Stimulated activated CD4-positive, alpha-beta T cell treated with anti-CD3 and anti-CD28 coated beads, TNF-alpha, amount 100 ng/mL, for 4 hours (primary cell): ENCODE measurements around the gene NOD2.
A peak's percentile ranks its signal among the peaks of the same experiment; 100 is the strongest.

Experiments
- DNase-seq, 3 experiments: peaks; one replicate each; pipeline ENCODE4 v3.0.0-alpha.2; 2020; ENCODE audit warnings: low read depth in 3 of 3

NOD2 gene

DNA sequence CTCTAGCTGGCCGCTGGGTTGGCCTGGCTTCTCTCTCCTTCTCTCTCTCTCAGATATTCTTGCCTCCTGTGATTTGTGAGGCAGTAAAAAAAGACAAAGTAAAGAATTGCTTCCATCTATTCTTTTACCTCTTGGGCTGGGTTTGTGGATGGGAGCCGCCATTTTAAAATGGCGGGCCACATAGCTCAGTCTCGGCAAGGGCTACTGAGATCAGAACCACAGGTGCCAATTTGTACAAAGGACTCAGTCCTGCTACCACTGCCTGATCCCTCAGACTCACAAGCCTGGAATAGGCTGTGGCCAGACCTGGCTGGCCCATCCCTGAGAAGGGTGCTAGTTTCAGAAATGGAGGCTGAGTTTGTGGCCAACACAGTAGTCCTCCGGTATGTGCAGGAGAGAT is 24.1 kb downstream of the NOD2 start:
- no peak for DNase-seq

DNA sequence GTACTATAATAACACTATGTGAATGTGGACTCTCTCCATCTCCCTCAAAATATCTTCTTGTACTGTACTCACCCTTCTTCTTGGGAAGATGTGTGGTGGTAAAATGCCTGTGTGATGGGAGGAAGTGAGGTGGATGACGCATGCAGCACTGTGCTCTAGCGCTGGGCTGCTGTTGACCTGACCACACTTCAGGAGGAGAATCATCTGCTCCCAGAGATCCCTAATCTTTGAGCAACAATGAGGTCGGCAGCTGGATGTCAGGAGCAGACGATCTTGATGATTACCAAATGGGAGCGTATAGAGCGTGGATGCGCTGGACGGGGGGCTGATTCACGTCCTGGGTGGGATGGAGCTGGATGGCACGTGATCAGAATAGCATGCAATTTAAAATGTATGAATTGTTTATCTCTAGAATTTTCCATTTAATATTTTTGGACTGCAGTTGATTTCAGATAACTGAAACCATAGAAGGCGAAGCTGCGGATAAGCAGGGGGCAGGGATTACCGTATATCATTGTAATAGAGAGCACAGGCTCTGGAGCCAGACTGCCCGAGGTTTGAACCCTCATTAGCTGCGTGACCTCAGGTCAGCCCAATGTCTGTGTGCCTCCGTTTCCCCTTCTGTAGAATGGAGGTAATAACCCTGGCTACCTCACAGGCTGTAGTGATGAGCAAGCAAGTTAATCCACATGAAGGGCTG is 24.8 kb downstream of the NOD2 start:
- DNase-seq = no peak

DNA sequence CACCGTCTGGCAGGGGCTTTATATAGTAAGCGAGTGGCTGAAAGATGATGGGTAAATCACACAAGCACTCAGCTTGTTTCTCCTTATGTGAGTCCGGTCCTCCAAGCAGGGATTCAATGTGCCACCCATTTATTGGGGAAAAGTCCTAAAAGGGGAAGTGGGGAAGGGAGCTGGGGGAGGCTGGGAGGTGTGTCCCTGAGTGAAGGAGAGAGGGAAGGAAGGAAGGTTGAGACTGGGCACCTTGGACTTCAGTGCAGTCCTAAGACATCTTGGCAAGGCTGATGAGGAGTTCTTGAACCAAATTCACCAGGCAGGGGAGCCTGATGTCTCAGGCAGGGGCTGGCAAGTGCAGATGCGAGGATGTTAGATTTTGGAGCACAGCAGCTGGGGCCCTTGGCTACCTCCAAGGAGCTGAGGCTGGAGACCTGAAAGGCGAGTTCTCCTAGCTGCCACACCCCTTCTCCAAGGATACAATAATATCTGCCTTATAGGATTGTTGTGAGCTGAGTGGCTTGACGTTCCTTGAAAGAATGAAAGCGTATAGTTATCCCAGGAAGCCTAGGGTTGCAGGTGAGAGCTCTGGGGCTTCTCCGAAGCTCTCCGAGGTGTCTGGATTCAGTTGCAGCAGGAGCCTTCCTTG is 25.5 kb downstream of the NOD2 start:
- no peak for DNase-seq

DNA sequence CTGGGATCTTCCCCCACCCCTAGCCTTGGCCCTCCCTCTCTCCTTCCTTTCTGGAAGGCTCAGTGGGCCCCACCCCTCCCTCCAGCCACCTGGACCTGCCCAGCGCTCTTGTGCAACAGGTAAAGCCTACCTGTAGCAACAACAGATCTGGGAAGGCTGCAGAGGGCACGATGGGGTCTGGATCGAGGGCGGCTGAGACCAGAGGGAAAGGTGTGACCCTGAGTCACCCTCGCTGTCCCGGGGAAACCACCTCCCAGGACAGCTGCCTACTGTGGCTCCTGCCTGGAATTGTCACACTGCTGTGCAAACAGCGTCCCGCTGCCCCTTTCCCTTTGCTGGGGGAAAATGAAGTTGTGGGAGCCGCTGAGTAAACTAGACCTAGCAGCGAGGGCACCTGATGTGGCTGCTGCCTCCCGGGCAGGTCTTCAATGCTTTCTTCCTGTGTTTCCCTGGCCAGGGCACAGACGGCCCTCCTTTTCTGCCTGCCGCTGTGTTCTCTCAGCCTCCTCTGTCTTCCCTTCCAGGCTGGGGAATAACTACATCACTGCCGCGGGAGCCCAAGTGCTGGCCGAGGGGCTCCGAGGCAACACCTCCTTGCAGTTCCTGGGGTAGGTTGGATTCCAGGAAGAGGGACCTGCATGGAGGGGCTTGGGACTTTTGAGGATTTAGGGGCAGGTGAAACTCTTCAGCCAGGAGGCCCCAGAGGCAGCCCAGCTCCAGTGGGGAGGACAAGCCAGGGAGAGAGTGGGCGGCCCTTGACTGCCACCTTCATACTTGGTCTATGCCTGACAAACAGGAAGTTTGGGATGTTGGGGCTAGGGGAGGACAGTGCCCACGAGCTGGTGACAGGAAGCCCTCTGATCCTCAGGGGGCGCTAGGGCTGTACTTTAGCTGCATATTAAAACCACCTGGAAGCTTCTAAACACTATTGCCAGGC is 26.3 kb downstream of the NOD2 start:
- no peak for DNase-seq

DNA sequence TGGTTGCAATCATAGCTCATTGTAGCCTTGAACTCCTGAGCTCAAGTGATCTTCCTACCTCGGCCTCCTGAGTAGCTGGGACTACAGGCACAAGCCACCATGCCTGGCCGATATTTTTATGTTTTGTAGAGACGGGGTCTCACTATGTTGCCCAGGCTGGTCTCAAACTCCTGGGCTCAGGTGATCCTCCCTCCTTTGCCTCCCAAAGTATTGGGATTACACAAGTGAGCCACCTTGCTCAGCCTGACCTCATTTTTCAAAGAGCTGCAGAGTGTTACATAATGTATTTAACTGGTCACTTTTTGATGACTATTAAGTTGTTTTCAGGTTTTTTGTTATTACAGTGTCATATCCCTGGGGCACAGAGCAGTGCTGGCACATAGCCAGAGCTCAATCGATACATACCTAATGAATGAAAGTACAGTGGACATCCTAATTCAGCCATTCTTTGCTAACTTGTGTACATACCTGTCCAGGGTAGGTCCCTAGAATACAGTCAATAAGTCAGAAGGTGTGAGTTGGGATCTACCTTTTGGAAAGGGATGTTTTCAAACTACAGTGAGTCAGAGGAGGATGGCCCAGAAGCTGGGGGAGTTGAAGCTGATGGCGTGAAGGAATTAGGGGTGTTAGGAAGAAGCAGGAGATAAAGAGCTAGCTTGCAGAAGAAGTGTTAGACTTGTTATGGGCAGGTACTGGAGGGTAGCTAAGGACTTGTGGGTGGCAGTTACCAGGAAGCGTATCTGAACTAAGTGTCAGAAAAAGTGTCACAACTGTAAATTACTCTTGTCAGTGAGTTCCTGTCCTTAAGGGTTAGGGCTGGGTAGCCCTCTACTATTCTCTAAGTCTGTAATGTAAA is 28.4 kb downstream of the NOD2 start:
- DNase-seq = no peak

DNA sequence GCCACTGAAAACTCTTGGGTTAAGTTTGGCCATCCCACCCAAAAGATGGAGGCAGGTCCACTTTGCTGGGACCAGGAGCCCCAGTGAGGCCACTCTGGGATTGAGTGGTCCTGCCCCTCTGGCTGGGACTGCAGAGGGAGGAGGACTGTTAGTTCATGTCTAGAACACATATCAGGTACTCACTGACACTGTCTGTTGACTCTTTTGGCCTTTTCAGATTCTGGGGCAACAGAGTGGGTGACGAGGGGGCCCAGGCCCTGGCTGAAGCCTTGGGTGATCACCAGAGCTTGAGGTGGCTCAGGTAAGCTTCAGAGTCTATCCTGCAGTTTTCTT is 29.0 kb downstream of the NOD2 start:
- DNase-seq = no peak

DNA sequence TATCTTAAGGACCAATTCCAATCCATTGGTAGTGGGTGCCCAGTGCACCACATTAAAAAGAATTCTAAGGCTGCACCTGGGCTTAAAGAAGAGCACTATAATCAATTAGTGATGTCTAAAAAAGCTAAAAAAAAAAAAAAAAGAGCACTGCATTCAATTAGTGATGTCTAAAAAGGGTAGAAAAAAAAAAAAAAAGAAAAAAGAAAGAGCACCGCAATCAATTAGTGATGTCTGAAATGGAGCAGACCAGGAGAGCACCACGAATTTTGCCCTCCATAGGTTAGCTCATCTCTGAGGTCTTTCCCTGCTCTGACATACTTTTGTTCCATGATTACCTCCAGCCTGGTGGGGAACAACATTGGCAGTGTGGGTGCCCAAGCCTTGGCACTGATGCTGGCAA is 29.6 kb downstream of the NOD2 start:
- DNase-seq = no peak

DNA sequence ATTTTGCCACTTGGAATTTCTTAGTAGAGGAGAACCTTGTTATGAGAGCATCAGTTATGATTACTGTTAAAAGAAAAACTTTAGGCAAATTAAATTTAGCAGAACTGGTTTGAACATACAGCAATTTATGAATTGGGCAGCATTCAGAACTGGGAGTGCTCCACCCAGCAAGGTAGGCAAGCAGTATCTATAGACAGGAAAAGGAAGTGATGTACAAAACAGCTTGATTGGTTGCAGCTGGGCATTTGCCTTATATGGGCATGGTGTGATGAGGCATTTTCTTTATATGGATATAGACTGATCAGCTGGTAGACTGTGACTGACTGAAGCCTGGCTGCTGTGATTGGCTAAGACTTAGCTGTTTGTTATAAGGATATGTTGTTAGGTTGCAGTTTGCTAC is 30.9 kb downstream of the NOD2 start:
- DNase-seq = no peak

DNA sequence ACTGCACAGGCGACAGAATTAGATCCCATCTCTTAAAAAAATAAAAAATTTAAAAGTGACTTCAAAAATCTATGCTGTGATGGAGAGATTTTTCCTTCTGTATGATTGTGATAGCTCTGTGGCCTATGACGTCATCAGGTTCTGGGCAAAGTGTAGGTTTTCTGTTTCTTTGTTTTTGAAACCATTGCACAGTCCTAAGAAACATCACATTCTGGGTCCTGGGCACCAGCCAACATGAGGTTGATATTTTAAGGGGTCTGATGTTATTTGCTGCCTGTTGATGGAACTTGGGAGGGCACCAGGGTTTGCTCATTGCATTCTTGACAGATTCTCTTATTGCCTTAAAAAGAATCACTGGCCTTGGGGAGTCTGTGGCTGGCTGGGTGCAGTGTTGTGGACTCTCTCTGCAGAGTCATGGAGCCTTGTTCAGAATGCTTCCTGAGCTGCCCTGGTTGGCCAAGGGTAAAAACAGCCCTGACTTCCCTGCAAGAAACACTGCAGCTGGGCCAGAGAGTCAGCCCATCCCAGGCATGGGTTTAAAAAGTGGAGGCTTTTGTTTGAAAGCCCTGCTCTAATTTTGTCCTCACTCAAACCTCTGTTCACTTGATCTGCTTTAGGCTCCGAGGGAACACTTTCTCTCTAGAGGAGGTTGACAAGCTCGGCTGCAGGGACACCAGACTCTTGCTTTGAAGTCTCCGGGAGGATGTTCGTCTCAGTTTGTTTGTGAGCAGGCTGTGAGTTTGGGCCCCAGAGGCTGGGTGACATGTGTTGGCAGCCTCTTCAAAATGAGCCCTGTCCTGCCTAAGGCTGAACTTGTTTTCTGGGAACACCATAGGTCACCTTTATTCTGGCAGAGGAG is 38.0 kb downstream of the NOD2 start:
- DNase-seq = no peak

DNA sequence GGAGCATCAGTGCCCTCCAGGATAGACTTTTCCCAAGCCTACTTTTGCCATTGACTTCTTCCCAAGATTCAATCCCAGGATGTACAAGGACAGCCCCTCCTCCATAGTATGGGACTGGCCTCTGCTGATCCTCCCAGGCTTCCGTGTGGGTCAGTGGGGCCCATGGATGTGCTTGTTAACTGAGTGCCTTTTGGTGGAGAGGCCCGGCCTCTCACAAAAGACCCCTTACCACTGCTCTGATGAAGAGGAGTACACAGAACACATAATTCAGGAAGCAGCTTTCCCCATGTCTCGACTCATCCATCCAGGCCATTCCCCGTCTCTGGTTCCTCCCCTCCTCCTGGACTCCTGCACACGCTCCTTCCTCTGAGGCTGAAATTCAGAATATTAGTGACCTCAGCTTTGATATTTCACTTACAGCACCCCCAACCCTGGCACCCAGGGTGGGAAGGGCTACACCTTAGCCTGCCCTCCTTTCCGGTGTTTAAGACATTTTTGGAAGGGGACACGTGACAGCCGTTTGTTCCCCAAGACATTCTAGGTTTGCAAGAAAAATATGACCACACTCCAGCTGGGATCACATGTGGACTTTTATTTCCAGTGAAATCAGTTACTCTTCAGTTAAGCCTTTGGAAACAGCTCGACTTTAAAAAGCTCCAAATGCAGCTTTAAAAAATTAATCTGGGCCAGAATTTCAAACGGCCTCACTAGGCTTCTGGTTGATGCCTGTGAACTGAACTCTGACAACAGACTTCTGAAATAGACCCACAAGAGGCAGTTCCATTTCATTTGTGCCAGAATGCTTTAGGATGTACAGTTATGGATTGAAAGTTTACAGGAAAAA is 38.8 kb downstream of the NOD2 start:
- no peak for DNase-seq

DNA sequence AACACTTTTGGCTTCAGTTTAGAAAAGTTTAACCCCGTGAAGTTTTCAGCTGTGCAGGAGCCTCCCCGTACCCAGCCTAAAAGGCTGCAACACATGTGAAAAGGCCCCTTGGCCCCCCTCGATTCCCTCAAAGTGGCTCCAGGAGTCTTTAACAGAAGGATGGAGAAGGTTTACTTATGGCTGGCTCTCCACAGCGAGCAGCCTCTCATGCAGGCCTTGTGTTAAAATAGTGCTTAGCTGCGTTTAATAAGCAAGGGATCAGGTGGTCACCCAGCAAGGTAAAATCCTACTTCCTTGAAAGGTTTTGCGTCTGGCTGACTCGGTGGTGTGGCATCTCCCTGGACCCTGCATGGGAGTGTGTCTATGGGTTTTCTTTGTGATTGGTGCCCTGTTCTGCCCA is 40.1 kb downstream of the NOD2 start:
- no peak for DNase-seq

DNA sequence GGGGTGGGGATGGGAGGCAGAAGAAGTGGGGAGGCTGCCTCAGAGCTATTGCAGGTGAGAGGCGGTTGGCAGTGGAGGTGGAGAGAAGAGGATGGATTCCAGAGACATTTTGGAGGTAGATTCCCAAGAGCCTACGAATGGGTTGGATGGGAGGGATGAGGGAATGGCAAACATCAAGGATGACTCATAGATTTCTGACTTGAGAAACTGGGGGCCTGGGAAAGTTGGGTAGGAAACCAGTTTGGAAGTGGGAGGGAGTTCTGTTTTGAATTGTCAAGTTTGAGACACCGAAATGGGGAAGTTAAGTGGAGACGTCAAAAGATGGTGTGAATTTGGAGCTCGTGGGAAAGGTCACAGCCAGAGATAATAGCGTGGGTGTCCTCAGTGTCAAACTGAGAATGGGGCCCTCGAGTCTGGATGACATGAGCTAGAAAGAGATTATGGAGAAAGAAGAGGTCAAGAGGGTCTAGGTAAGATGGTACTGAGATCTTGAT is 42.3 kb downstream of the NOD2 start:
- DNase-seq = no peak

DNA sequence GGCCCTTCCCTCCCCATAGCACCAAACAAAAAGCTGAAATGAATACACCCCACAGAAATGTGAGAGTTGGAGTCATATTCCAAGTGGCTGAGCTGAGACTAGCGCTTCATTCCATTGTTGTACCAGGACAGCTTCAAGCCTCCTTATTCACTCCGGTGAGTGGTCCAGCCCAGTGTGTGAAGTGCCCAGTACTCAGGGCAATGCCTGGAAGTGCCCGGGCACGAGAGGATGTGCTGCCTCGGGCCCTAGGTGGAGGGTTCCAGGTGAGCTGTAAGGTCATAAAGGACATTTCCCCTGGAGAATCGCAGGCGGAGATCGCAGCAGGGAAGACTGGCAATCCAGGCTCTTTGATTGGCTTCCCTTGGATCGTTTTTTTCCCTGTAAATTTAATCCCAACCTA is 43.0 kb downstream of the NOD2 start:
- DNase-seq = no peak

DNA sequence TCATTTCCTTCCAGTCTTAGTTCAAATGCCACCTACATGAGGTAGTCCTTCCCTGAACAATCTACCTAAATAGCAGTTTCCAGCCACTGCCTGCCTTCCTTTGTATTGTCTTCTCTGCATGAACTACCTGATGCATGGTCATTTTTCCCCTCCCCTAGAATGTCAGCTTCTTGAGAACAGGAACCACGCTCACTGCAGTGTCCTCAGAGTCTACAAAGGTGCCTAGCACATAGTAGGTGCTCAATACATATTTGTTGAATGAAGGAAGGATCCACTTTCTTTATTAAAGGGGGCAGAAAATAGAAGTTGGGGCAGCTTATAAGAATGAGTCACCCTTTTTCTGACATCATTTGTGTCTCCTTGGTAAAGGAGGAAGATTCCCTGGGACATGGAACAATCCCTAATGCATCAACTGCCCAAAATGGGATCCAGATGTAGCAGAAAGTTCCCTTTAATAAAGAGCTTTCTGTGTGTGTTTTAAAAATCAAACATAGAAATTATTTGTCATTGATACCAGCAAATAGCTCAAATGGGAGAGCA is 44.1 kb downstream of the NOD2 start:
- DNase-seq = no peak

DNA sequence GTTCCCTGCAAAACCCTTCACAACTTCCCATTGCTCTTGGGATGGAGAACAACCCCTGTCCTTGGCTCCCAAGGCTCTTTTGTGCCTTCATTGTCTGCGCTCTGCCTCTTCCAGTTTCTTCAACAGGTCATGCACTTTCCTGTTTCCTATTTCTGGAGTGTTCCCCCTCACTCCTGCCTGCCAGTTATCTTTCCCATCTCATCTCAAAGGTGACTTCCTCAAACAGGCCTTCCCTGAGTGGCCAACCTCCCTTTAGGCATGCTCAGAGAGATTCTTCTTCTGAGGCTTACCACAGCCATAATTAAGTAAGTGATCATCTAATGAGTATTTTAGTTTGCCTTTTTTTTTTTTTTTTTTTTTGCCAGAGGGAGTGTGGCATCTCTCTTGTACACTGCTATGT is 45.6 kb downstream of the NOD2 start:
- no peak for DNase-seq

DNA sequence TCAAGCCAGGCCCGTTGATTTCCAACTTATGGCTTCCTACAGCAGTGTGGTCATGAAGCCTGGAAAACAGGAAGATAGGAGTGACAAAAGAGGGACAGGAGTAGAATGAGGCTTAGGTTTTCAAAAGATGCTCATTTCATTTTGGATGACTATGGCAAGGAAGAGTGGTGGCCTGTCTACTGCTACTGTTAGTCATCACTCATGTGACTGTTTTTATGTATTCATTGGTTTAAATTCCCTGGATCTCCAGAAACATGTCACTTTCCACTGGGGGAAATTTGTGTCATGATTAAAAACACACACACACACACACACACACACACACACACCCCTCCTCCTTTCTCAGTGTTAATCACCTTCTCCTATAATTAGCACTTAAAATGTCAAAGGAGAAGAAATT is 47.3 kb downstream of the NOD2 start:
- DNase-seq = no peak

DNA sequence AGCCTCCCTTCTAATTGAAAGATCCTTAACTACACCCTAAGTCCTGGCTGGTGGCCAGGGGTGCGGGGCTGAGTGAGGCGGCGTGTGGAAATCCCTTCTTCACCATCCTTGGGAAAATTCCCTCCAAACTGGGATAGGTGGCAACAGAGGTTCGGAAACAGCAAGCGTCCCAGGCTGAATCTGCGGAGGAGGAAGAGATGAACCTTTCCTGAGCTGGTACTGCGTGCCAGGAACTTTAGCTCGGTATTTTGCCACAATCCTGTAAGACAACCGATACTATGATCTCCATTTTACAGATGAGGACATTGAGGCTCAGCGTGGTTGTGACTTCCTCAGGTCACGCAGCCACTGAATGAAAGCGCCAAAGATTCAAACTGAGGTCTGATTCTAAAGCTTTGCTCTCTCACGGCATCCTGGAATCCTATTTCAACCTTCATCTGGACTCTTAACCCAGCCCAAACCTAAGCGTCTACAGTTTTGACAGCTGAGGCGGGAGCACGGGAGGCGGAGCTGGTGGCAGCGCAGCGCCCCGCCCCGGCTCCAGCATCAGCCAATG is 47.9 kb downstream of the NOD2 start:
- DNase-seq = no peak

DNA sequence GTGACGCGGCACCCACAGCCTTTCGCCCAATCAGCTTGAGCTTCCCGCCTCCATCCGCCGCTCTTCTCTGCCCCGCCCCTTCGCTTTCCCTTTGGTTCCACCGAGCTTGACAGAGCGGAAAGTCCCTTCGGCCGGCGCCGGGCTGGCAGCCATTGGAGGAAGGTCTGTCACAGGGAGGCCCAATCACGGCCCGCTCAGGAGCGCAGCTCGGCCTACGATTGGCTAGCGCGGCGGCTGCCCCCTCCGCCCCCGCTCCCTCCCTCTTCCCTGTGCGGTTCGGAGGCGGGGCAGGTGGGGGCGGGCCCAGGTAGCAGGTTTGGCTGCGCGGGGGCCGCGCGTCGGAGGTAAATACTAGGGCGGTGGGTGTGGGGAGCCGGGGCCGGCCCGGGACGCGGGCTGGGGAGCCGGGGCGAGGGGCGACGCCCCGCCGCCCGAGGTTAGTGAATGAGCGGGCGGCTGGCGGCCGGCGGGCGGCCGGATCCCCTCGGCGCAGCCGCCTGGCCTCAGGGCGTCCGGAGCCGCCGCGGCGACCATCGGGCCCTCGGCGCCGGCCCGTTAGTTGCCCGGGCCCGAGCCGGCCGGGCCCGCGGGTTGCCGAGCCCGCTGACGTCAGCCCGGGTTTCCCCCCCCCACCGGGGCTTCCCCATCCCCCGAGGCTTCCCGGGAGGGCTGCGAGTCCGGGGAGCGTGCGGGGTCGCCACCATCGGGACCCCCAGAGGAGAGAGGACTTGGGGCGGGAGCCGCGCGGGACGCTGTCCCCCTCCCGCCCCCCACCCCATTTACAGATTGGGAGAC is 48.6 kb downstream of the NOD2 start, which contains the start of gene CYLD:
Gene CYLD (plus strand): TSS at position 306 of the 795 bp plus-strand sequence. CDS start 7,613 bp downstream, outside the sequence.
- DNase-seq = peak; percentile 96 to 99 (median 99)
